ENCODE data around the gene PHYHD1. TPM values are rescaled to one million over a fixed set of nuclear protein-coding genes. Genes with fewer than 3 reads are reported as not detected.
A peak's percentile ranks its signal among the peaks of the same experiment; 100 is the strongest.
"Not testable (repeated sequence)": the region's sequence is repeated elsewhere in the genome, so short reads cannot be mapped to it uniquely, and the experiment has no call there.

The PHYHD1 gene
- total and polyA plus RNA-seq, 2 of the 4 experiments (the other 2 are of a cell fraction) = 2.2 to 8.4 TPM

DNA sequence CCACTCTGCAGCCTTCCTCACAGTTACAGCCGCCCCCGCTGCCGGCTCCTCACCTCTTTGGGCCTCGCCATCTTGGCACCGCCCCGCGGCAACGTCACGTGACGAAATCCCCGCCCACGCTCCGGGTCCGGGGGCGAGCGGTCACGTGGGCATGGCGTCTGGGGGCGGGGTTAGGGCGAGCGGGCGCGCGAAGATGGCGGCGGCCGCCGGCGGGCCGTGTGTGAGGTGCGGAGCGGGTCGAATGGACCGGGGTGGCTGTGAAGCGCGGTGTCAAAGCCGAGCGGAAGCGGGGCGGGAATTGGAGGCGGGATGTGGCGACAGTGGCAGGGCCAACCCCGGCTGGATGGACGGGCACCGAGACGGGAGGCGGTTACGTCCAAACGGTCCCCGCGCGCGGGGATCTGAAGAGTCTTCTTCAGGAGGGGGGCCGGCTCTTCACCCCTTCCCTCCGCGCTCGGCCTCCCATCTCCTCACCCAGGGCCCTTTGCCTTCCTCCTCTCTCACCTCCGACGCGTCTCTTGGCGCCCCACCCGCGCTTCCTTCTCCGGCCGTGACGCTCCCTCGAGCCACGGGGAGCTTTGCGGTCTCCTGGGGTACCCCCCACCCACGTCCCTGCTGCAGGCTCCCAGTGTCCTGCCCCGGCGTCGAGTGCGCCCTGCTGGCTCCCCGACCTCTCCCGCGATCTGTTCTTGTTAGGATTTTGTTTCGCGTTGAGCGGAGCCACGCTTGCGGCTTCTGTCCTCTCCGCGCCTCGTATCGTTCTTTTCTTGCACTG, 26.9 kb downstream of the PHYHD1 start, which contains the start of the genes DOLK and NUP188 (continued):
- TF ChIP-seq MAZ (IDR thresholded peaks at IDR 0.05; ENCODE audit: borderline replicate concordance, low read depth, low read length) = peak; percentile 89
- TF ChIP-seq RCOR1 (IDR thresholded peaks at IDR 0.05; ENCODE audit: insufficient replicate concordance, low read length) = no peak

DNA sequence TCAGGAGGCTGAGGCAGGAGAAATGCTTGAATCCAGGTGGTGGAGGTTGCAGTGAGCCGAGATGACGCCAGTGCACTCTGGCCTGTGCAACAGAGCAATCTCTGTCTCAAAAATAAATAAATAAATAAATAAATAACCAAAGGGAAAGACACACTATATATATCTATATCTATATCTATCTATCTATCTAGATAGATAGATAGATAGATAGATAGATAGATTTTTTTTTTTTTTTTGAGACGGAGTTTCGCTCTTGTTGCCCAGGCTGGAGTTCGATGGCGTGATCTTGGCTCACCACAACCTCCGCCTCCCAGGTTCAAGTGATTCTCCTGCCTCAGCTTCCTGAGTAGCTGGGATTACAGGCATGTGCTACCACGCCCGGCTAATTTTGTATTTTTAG, 40.6 kb downstream of the PHYHD1 start:
- intact Hi-C loops (cut with micrococcal nuclease); H3K23ac ChIP-seq (ENCODE audit: low read depth, low read length); H3K27me3 ChIP-seq (ENCODE audit: control insufficient read depth, insufficient read depth, low read length); H2AFZ ChIP-seq (replicated peaks; ENCODE audit: low read length, poor library complexity); H3K9ac ChIP-seq (ENCODE audit: low read depth, low read length); H4K8ac ChIP-seq (ENCODE audit: low read depth in 2 of 2, low read length in 2 of 2); H2BK120ac ChIP-seq (ENCODE audit: low read depth, low read length); BruUV-seq (replicated peaks); H3K14ac ChIP-seq (replicated peaks; ENCODE audit: low read depth, low read length); H4K20me1 ChIP-seq (ENCODE audit: insufficient read depth, low read length); H3K9me1 ChIP-seq (ENCODE audit: insufficient read depth, low read length); CTCF ChIA-PET; in situ Hi-C loops (cut with MboI; ENCODE audit: low sequenced_read_pairs); H3K18ac ChIP-seq (ENCODE audit: low read depth, low read length); ATAC-seq (ENCODE audit: low read depth); H4K91ac ChIP-seq (ENCODE audit: insufficient read depth, low read depth, low read length); H3K9me3 ChIP-seq (ENCODE audit: control insufficient read depth, insufficient read depth, low read length); H3K4me2 ChIP-seq (ENCODE audit: low read depth, low read length); H3K4me1 ChIP-seq (ENCODE audit: control insufficient read depth, insufficient read depth, low read length); dilution Hi-C loops (cut with HindIII; ENCODE audit: low sequenced_read_pairs, unreplicated experiment); DNase-seq; POLR2A ChIA-PET (ENCODE audit: unreplicated experiment); H3K79me1 ChIP-seq (ENCODE audit: low read depth in 1 of 2, low read length in 2 of 2); H2BK20ac ChIP-seq (ENCODE audit: low read depth, low read length); H4K5ac ChIP-seq (ENCODE audit: low read depth, low read length); H3K4me3 ChIP-seq (ENCODE audit: insufficient read depth, low read depth, low read length); H2BK15ac ChIP-seq (ENCODE audit: low read depth, low read length); H3K27ac ChIP-seq (ENCODE audit: insufficient read depth, low read length); H2BK5ac ChIP-seq (ENCODE audit: low read depth, low read length, poor library complexity, severe bottlenecking); H3K4ac ChIP-seq (ENCODE audit: low read depth, low read length); H3K56ac ChIP-seq (ENCODE audit: extremely low read depth, insufficient read depth, low read length); H2AK9ac ChIP-seq (replicated peaks; ENCODE audit: low read depth, low read length, poor library complexity); H2AK5ac ChIP-seq (ENCODE audit: low read depth, low read length): not testable (repeated sequence)
- WGBS, 2 experiments (ENCODE audit: extremely low coverage in 2 of 2, insufficient read length in 1 of 2) = no CpG with 5 or more reads among the region's 9 CpGs
- peaks cover 29% of the 10 kb centered on the region for H3K36me3 ChIP-seq (ENCODE audit: control insufficient read depth, insufficient read depth, low read length)
